Measurements from ENCODE around the gene GNB1. TPM values are rescaled to one million over a fixed set of nuclear protein-coding genes. Genes with fewer than 3 reads are reported as not detected.
"Not testable (repeated sequence)": the region's sequence is repeated elsewhere in the genome, so short reads cannot be mapped to it uniquely, and the experiment has no call there.

The GNB1 gene
- total and polyA plus RNA-seq, 9 donors = 52.3 to 216 (median 178) TPM

- H3K9me3 ChIP-seq (replicated peaks; ENCODE audit: control insufficient read depth, low read depth, low read length) = no peaks in the 10 kb centered on the region
- DNase-seq = no peak
- H3K4me3 ChIP-seq (ENCODE audit: low read length) = no peak overlapping the region
- no peaks in the 10 kb centered on the region for H3K27me3 ChIP-seq (ENCODE audit: control insufficient read depth, insufficient read depth, low read length)
- WGBS (ENCODE audit: insufficient coverage) = 92% methylated on average over 18 of the region's 19 CpGs
- H3K4me1 ChIP-seq (ENCODE audit: control insufficient read depth, insufficient read depth, low read length) = peaks cover 19% of the 10 kb centered on the region
- peaks cover 75% of the 10 kb centered on the region for H3K36me3 ChIP-seq (ENCODE audit: control insufficient read depth, insufficient read depth, low read length)
- no peak overlapping the region for H3K27ac ChIP-seq (ENCODE audit: low read length)
Measured at GRCh38 chr1:1755426-1755825, 135.5 kb downstream of the GNB1 start.

- H3K4me1 ChIP-seq (ENCODE audit: control insufficient read depth, insufficient read depth, low read length) = peaks cover 19% of the 10 kb centered on the region
- peaks cover 63% of the 10 kb centered on the region for H3K36me3 ChIP-seq (ENCODE audit: control insufficient read depth, insufficient read depth, low read length)
- no peak overlapping the region for H3K4me3 ChIP-seq (ENCODE audit: low read length)
- H3K9me3 ChIP-seq (replicated peaks; ENCODE audit: control insufficient read depth, low read depth, low read length) = no peaks in the 10 kb centered on the region
- H3K27me3 ChIP-seq (ENCODE audit: control insufficient read depth, insufficient read depth, low read length) = no peaks in the 10 kb centered on the region
- H3K27ac ChIP-seq (ENCODE audit: low read length) = no peak overlapping the region
- DNase-seq = no peak
- 92% methylated on average over 43 of the region's 49 CpGs for WGBS (ENCODE audit: insufficient coverage)
Measured at GRCh38 chr1:1754051-1754815, 136.7 kb downstream of the GNB1 start.

- Histone ChIP-seq H3K9me3 (replicated peaks; ENCODE audit: control insufficient read depth, low read depth, low read length) (no peaks in the 10 kb centered on the region), H3K27me3 (ENCODE audit: control insufficient read depth, insufficient read depth, low read length) (no peaks in the 10 kb centered on the region), H3K27ac (ENCODE audit: low read length) (peak overlapping the region; percentile 47), H3K4me1 (ENCODE audit: control insufficient read depth, insufficient read depth, low read length) (peaks cover 19% of the 10 kb centered on the region), H3K4me3 (ENCODE audit: low read length) (no peak overlapping the region), H3K36me3 (ENCODE audit: control insufficient read depth, insufficient read depth, low read length) (peaks cover 57% of the 10 kb centered on the region)
- DNase-seq = no peak
- 89% methylated on average over 16 of the region's 16 CpGs for WGBS (ENCODE audit: insufficient coverage)
Measured at GRCh38 chr1:1753607-1754005, 137.3 kb downstream of the GNB1 start.

- Histone ChIP-seq H3K4me3 (ENCODE audit: low read length) (no peak overlapping the region), H3K27ac (ENCODE audit: low read length) (peak overlapping the region; percentile 60), H3K27me3 (ENCODE audit: control insufficient read depth, insufficient read depth, low read length) (no peaks in the 10 kb centered on the region), H3K9me3 (replicated peaks; ENCODE audit: control insufficient read depth, low read depth, low read length) (no peaks in the 10 kb centered on the region), H3K4me1 (ENCODE audit: control insufficient read depth, insufficient read depth, low read length) (peaks cover 19% of the 10 kb centered on the region), H3K36me3 (ENCODE audit: control insufficient read depth, insufficient read depth, low read length) (peaks cover 50% of the 10 kb centered on the region)
- peak; percentile 53 for DNase-seq
- 81% methylated on average over 22 of the region's 37 CpGs for WGBS (ENCODE audit: insufficient coverage)
Measured at GRCh38 chr1:1752636-1753606, 138.0 kb downstream of the GNB1 start.

- H3K36me3 ChIP-seq (ENCODE audit: control insufficient read depth, insufficient read depth, low read length) = peaks cover 43% of the 10 kb centered on the region
- DNase-seq = peak; percentile 27
- no peak overlapping the region for H3K4me3 ChIP-seq (ENCODE audit: low read length)
- H3K9me3 ChIP-seq (replicated peaks; ENCODE audit: control insufficient read depth, low read depth, low read length) = no peaks in the 10 kb centered on the region
- peak overlapping the region; percentile 60 for H3K27ac ChIP-seq (ENCODE audit: low read length)
- peaks cover 19% of the 10 kb centered on the region for H3K4me1 ChIP-seq (ENCODE audit: control insufficient read depth, insufficient read depth, low read length)
- H3K27me3 ChIP-seq (ENCODE audit: control insufficient read depth, insufficient read depth, low read length) = no peaks in the 10 kb centered on the region
- 83% methylated on average over 9 of the region's 11 CpGs for WGBS (ENCODE audit: insufficient coverage)
Measured at GRCh38 chr1:1752190-1752589, 138.7 kb downstream of the GNB1 start.

- not testable (repeated sequence) for H3K9me3 ChIP-seq (replicated peaks; ENCODE audit: control insufficient read depth, low read depth, low read length); DNase-seq; H3K4me3 ChIP-seq (ENCODE audit: low read length); H3K27ac ChIP-seq (ENCODE audit: low read length); H3K27me3 ChIP-seq (ENCODE audit: control insufficient read depth, insufficient read depth, low read length)
- WGBS (ENCODE audit: insufficient coverage) = no CpG with 5 or more reads among the region's 9 CpGs
- H3K36me3 ChIP-seq (ENCODE audit: control insufficient read depth, insufficient read depth, low read length) = peaks cover 23% of the 10 kb centered on the region
- peaks cover 19% of the 10 kb centered on the region for H3K4me1 ChIP-seq (ENCODE audit: control insufficient read depth, insufficient read depth, low read length)
Measured at GRCh38 chr1:1749941-1750340, 140.9 kb downstream of the GNB1 start.

GRCh38 chr1:1748686-1749321, 142.1 kb downstream of the GNB1 start:
- 66% methylated on average over 10 of the region's 18 CpGs for WGBS (ENCODE audit: insufficient coverage)
- H3K9me3 ChIP-seq (replicated peaks; ENCODE audit: control insufficient read depth, low read depth, low read length) = no peaks in the 10 kb centered on the region
- DNase-seq = no peak

GRCh38 chr1:1746566-1746909, 144.3 kb downstream of the GNB1 start:
- not testable (repeated sequence) for H3K9me3 ChIP-seq (replicated peaks; ENCODE audit: control insufficient read depth, low read depth, low read length); H3K36me3 ChIP-seq (ENCODE audit: control insufficient read depth, insufficient read depth, low read length); H3K27me3 ChIP-seq (ENCODE audit: control insufficient read depth, insufficient read depth, low read length); H3K4me1 ChIP-seq (ENCODE audit: control insufficient read depth, insufficient read depth, low read length); DNase-seq; H3K4me3 ChIP-seq (ENCODE audit: low read length)
- peak overlapping the region; percentile 51 for H3K27ac ChIP-seq (ENCODE audit: low read length)
- no CpG with 5 or more reads among the region's 35 CpGs for WGBS (ENCODE audit: insufficient coverage)

More at GRCh38 chr1:1748686-1749321, 142.1 kb downstream of the GNB1 start:
- Histone ChIP-seq H3K4me1 (ENCODE audit: control insufficient read depth, insufficient read depth, low read length) (peaks cover 18% of the 10 kb centered on the region), H3K36me3 (ENCODE audit: control insufficient read depth, insufficient read depth, low read length) (peaks cover 15% of the 10 kb centered on the region), H3K4me3 (ENCODE audit: low read length) (no peak overlapping the region), H3K27me3 (ENCODE audit: control insufficient read depth, insufficient read depth, low read length) (no peaks in the 10 kb centered on the region), H3K27ac (ENCODE audit: low read length) (no peak overlapping the region)

- peak; percentile 78 for DNase-seq
- 0% methylated on average over 29 of the region's 101 CpGs for WGBS (ENCODE audit: insufficient coverage)
- not testable (repeated sequence) for H3K27me3 ChIP-seq (ENCODE audit: control insufficient read depth, insufficient read depth, low read length); H3K4me1 ChIP-seq (ENCODE audit: control insufficient read depth, insufficient read depth, low read length); H3K9me3 ChIP-seq (replicated peaks; ENCODE audit: control insufficient read depth, low read depth, low read length); H3K36me3 ChIP-seq (ENCODE audit: control insufficient read depth, insufficient read depth, low read length)
- Histone ChIP-seq H3K4me3 (ENCODE audit: low read length) (peak overlapping the region; percentile 28), H3K27ac (ENCODE audit: low read length) (peak overlapping the region; percentile 82)
Measured at GRCh38 chr1:1745651-1746565, 145.0 kb downstream of the GNB1 start.
